H1 (cell line): ENCODE measurements around the gene CYTL1. TPM values are rescaled to one million over a fixed set of nuclear protein-coding genes. Genes with fewer than 3 reads are reported as not detected.

Source experiments
- E2F6 ChIP-seq: IDR thresholded peaks from 2 replicates; pipeline ENCODE4 v1.6.1; 2012; ENCODE audit warnings: inconsistent platforms
- POLR2A ChIP-seq, 2 experiments: IDR thresholded peaks; 1 replicate in 1 of 2; 2 replicates in 1 of 2; pipeline ENCODE4 v1.6.1; 2011; ENCODE audit warnings: low read depth in 2 of 2, low read length in 2 of 2, mild to moderate bottlenecking in 2 of 2; ENCODE audit errors: control extremely low read depth in 1 of 2
- polyA plus RNA-seq, 7 experiments: library from polyadenylated mRNA; depleted of rRNA in 3 of 7; stranded (reverse) in 5 of 7; unstranded in 2 of 7; fragments of >200 nt in 5 of 7; fragments of 200-250 nt in 2 of 7; gene quantifications; 1 replicate in 5 of 7; 2 replicates in 1 of 7; 4 replicates in 1 of 7; pipeline versions ENCODE4 v1.2.1 to v1.2.3, GENCODE V29; 2011 to 2013; ENCODE audit warnings: missing spikeins in 2 of 7, mixed read lengths in 2 of 7
- total RNA-seq: library from RNA; stranded (reverse); fragmentation: NEBNext Ultra II Directional; extraction: Animal tissue kit (Norgen Biotek cat#: 25700); gene quantifications from 2 replicates; pipeline ENCODE4 v1.2.1, GENCODE V29; 2021
- TF ChIP-seq, protein P1 (sequence below): fragments of 300-600 bp; sonication (generic); IDR thresholded peaks from 2 replicates; pipeline ENCODE4 v1.7.1; 2012; ENCODE audit warnings: low read length, moderate library complexity, mild to moderate bottlenecking, inconsistent platforms; ENCODE audit not compliant: insufficient replicate concordance

CYTL1 gene
- total and polyA plus RNA-seq, 2 of the 8 experiments (the other 6 are each of a cell fraction or from before 2014, with no cell fraction given) = 8.6 to 9.8 TPM

- TF ChIP-seq, protein P1, sequence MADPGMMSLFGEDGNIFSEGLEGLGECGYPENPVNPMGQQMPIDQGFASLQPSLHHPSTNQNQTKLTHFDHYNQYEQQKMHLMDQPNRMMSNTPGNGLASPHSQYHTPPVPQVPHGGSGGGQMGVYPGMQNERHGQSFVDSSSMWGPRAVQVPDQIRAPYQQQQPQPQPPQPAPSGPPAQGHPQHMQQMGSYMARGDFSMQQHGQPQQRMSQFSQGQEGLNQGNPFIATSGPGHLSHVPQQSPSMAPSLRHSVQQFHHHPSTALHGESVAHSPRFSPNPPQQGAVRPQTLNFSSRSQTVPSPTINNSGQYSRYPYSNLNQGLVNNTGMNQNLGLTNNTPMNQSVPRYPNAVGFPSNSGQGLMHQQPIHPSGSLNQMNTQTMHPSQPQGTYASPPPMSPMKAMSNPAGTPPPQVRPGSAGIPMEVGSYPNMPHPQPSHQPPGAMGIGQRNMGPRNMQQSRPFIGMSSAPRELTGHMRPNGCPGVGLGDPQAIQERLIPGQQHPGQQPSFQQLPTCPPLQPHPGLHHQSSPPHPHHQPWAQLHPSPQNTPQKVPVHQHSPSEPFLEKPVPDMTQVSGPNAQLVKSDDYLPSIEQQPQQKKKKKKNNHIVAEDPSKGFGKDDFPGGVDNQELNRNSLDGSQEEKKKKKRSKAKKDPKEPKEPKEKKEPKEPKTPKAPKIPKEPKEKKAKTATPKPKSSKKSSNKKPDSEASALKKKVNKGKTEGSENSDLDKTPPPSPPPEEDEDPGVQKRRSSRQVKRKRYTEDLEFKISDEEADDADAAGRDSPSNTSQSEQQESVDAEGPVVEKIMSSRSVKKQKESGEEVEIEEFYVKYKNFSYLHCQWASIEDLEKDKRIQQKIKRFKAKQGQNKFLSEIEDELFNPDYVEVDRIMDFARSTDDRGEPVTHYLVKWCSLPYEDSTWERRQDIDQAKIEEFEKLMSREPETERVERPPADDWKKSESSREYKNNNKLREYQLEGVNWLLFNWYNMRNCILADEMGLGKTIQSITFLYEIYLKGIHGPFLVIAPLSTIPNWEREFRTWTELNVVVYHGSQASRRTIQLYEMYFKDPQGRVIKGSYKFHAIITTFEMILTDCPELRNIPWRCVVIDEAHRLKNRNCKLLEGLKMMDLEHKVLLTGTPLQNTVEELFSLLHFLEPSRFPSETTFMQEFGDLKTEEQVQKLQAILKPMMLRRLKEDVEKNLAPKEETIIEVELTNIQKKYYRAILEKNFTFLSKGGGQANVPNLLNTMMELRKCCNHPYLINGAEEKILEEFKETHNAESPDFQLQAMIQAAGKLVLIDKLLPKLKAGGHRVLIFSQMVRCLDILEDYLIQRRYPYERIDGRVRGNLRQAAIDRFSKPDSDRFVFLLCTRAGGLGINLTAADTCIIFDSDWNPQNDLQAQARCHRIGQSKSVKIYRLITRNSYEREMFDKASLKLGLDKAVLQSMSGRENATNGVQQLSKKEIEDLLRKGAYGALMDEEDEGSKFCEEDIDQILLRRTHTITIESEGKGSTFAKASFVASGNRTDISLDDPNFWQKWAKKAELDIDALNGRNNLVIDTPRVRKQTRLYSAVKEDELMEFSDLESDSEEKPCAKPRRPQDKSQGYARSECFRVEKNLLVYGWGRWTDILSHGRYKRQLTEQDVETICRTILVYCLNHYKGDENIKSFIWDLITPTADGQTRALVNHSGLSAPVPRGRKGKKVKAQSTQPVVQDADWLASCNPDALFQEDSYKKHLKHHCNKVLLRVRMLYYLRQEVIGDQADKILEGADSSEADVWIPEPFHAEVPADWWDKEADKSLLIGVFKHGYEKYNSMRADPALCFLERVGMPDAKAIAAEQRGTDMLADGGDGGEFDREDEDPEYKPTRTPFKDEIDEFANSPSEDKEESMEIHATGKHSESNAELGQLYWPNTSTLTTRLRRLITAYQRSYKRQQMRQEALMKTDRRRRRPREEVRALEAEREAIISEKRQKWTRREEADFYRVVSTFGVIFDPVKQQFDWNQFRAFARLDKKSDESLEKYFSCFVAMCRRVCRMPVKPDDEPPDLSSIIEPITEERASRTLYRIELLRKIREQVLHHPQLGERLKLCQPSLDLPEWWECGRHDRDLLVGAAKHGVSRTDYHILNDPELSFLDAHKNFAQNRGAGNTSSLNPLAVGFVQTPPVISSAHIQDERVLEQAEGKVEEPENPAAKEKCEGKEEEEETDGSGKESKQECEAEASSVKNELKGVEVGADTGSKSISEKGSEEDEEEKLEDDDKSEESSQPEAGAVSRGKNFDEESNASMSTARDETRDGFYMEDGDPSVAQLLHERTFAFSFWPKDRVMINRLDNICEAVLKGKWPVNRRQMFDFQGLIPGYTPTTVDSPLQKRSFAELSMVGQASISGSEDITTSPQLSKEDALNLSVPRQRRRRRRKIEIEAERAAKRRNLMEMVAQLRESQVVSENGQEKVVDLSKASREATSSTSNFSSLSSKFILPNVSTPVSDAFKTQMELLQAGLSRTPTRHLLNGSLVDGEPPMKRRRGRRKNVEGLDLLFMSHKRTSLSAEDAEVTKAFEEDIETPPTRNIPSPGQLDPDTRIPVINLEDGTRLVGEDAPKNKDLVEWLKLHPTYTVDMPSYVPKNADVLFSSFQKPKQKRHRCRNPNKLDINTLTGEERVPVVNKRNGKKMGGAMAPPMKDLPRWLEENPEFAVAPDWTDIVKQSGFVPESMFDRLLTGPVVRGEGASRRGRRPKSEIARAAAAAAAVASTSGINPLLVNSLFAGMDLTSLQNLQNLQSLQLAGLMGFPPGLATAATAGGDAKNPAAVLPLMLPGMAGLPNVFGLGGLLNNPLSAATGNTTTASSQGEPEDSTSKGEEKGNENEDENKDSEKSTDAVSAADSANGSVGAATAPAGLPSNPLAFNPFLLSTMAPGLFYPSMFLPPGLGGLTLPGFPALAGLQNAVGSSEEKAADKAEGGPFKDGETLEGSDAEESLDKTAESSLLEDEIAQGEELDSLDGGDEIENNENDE = no peak
- TF ChIP-seq POLR2A (IDR thresholded peaks at IDR 0.05; ENCODE audit: control extremely low read depth in 1 of 2, low read depth in 2 of 2, low read length in 2 of 2) (no peak), E2F6 (no peak)
Measured at GRCh38 chr4:4989083-4989622, 30.1 kb downstream of the CYTL1 start (continued).
